C4-2B (cell line): ENCODE data around the gene AQR.

Experiments used
- H3K27ac ChIP-seq: fragments of 450-650 bp; 2 replicates; pipeline ENCODE4 v1.5.1; 2017
- ZFX ChIP-seq: fragments of 450-650 bp; IDR thresholded peaks from 2 replicates; pipeline ENCODE4 v1.6.1; 2017
- TF ChIP-seq, protein P1 (sequence below): fragments of 450-650 bp; conservative IDR thresholded peaks from 2 replicates; pipeline ENCODE4 v1.5.1; 2017; ENCODE audit warnings: mild to moderate bottlenecking

Gene AQR

DNA sequence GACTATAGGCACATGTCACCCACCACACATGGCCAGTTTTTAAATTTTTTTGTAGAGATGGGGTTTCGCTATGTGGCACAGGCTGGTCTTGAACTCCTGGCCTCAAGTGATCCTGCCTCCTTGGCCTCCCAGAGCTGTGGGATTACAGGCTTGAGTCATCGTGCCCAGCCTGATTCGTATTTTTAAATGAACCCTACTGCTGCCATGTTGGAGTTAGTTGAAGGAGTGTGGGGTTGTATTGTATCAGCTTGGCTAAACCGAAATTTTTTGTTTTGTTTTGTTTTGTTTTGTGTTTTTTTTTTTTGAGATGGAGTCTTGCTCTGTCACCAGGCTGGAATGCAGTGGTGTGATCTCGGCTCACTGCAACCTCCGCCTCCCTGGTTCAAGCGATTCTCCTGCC is 30.4 kb upstream of the AQR start:
- H3K27ac ChIP-seq: no peak overlapping the region; the same call in 1 of the 2 replicates
- TF ChIP-seq, protein P1, sequence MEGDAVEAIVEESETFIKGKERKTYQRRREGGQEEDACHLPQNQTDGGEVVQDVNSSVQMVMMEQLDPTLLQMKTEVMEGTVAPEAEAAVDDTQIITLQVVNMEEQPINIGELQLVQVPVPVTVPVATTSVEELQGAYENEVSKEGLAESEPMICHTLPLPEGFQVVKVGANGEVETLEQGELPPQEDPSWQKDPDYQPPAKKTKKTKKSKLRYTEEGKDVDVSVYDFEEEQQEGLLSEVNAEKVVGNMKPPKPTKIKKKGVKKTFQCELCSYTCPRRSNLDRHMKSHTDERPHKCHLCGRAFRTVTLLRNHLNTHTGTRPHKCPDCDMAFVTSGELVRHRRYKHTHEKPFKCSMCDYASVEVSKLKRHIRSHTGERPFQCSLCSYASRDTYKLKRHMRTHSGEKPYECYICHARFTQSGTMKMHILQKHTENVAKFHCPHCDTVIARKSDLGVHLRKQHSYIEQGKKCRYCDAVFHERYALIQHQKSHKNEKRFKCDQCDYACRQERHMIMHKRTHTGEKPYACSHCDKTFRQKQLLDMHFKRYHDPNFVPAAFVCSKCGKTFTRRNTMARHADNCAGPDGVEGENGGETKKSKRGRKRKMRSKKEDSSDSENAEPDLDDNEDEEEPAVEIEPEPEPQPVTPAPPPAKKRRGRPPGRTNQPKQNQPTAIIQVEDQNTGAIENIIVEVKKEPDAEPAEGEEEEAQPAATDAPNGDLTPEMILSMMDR: no peak
- TF ChIP-seq ZFX: no peak

DNA sequence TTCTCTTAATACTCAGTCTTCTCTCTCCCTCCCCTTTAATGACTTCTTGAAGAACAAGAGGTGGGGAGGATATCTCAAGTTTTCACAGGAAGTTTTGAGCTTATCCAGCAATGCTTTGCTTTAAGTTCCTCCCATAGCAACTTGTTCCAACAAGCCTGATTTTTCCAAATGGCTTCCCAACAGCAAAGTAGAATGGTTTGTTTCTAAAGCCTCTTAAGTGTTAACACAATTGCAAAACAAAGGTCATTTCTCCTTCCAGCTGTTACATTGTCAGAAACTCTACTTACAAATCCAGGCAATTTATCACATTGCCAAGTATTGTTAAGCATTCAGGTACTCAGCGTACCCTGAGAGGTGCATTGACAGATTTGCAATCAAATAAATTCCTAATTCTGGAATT is 25.4 kb upstream of the AQR start:
- no peak for TF ChIP-seq ZFX
- TF ChIP-seq, protein P1: no peak
- H3K27ac ChIP-seq: no peak overlapping the region

DNA sequence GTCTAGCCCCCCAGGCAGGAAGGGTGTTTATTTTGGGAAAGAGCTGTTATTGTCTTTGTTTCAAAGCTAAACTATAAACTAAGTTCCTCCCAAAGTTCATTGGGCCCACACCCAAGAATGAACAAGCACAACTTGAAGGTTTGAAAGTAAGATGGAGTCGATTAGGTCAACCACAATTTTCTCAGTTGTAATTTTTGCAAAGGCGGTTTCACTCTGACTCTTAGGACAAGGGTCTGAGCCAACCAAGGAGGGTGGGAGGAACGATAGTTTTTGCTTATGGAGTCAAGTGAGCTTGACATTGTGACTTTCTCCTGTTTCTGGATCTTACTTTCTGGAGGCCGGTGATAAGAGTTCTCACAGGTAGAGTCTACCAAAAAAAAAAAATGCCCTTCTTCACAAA is 24.3 kb upstream of the AQR start:
- H3K27ac ChIP-seq: no peak overlapping the region
- TF ChIP-seq, protein P1: no peak
- TF ChIP-seq ZFX: no peak

DNA sequence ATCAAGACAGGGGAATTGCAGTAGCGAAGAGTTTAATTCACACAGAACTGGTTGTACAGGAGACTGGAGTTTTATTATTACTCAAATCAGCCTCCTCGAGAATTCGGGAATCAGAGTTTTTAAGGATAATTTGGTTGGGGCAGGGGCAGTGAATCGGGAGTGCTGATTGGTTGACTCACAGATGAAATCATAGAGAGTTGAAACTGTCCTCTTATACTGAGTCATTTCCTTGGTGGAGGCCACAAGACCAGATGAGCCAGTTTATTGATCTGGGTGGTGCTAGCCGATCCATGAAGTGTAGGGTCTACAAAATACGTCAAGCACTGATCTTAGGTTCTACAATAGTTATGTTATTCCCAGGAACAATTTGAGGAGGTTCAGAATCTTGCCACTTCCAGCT is 23.9 kb upstream of the AQR start:
- no peak overlapping the region for H3K27ac ChIP-seq

DNA sequence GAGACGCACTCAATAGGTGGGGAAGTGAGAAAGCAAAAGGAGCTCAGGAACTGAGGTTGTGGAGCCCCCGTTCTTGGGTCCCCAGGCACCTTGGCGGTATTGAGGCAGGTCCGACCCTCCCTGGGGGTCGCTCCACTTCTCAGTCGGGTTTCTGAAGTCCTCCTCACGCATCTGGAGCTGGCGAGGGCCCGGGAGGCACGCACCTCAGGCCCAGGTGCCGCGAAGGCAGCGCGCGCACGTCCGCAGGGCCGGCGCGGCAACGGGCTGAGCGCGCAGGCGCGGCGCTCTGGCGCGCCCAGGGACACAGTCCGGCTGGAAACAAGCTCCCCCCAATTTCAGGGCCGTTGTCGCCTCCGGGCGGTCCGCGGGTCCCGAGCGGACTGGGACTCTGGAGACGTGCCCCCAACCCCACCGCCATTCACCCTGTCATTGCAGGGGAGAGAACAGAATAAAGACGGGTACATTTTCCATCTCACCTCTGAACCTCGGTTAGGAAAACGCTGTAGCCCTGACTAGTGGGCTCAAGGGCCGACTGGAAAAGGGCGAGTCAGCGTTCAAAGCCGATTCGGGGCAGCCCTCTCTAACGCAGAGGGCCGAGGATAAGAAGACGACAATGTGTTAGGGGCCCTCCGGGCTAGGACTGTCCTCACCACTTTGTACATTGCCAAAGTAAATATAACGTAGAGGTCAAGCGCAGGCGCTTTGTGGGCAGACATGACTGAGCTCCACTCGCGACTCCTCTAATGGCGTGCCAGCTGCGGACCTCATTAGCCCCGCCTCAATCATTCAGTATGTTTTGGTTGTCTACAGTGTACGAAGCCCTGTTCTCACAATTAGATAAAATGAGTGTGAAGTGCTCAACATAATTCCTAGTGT is 18.7 kb upstream of the AQR start, which contains the start of gene ZNF770:
ZNF770 (minus strand) TSS at position 261 of the 876 bp plus-strand sequence. CDS start 4,853 bp downstream, outside the sequence.
- H3K27ac ChIP-seq: peak within 1 kb of the TSS; percentile 82
- TF ChIP-seq, protein P1: no peak
- peak; percentile 89 for TF ChIP-seq ZFX

More for the DNA sequence above, 23.9 kb upstream of the AQR start:
- no peak for TF ChIP-seq ZFX
- TF ChIP-seq, protein P1: no peak

DNA sequence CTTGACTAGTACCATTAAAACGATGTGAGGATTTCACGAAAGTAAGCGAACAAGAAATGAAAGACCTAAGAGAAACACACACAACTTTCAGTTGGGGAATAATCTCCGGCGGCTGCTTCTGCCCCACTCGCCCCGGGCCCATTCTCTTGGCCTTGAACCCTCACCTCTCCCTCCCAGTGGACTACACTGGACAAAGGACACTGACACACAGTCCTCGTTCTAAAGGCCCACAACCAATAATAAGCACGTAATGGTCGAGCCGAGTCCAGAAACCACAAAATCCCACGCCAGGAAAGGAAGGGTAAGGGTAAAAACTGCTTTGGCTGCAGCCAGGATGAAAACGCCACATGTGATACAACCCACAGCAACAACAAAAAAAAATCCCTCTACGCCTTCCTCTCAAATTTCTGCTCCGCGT is 18.1 kb upstream of the AQR start:
- no peak for TF ChIP-seq ZFX
- TF ChIP-seq, protein P1: no peak
- peak overlapping the region; percentile 82 for H3K27ac ChIP-seq

DNA sequence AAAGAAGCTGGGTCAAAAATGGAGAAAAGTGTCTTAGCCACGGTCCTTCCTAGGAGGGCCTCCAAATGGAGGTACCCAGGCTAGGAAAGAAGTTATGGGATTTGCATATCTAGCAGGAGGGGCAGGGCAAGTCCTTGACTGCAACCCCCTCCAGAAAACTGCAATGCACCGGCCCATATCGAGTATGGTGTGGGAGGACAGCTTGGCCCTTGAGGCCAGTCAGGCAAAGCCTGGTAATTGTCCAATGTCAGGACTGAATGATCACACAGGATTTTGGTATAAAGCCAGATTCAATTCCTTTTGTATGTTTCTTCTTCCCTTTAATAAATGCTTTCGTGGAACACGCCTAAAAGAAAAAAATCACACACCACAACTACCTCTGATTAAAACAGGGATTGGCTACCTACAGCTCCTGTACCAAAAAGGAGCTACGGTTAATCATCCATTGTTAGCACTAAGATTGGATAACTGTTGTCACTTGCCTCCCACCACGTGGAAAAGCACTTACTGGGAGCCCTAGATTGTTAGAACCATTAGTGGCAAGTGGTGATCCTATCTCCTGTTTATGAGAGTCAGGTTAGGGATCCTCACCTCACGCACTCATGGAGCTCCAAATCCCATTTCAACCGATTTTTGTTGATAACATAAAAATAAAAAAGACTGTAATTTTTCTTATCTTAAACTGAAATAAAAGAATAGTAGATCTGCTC is 17.4 kb upstream of the AQR start:
- TF ChIP-seq, protein P1: no peak
- no peak for TF ChIP-seq ZFX
- H3K27ac ChIP-seq: peak overlapping the region; percentile 82
